ENCODE results near the gene NFS1.

NFS1 gene

DNA sequence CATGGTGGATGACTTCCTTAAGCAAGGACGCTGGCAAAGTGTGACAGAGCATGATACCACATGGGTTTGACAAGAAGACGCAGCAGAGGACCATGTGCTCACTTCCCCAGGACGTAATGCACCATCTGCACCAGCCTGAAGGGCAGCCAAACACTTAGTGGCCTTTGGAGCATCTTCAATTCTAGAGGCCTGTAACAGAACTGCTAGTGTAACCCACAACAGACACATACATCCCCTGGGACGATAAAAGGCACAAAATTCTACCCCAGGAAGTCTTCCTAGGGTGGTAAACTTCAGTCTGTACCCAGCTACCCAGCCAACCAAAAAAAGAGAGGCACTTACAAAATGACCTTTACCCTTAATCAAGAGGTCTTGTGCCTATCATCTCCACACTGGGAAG is 25.3 kb downstream of the NFS1 start:
- DNase-seq: no peak

DNA sequence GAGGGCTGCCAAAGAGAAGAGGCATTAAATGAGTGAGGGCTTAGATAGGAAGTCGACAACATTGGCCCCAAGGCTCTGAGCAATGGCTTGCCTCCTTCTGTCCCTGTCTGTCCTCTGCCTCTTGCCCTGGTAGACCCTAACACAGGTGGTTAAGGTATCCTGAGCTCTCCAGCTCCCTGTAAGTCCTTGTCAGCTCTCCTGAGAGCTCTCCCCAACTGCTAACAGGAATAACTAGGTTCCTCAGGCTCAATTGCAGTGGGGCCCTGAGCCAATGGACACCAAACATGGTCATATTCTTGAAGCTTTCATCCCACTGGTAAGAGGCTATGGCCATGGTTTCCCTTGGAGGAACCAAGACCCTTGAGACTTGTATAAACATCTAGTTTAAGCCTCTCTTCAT is 29.5 kb downstream of the NFS1 start:
- Histone ChIP-seq H3K79me2 (ENCODE audit: low read length) (peaks cover 1% of the 10 kb centered on the region), H3K36me3 (replicated peaks; ENCODE audit: insufficient read depth, low read length) (no peaks in the 10 kb centered on the region; the same call in 1 of the 2 replicates), H3K4me2 (ENCODE audit: low read depth, low read length) (no peak overlapping the region), H3F3A (ENCODE audit: insufficient read depth, low read length) (no peaks in the 10 kb centered on the region), H3K27me3 (replicated peaks; ENCODE audit: insufficient read depth, low read length) (no peaks in the 10 kb centered on the region), H3K9me3 (replicated peaks; ENCODE audit: insufficient read depth, low read length) (no peaks in the 10 kb centered on the region), H2AFZ (ENCODE audit: low read length) (no peak overlapping the region), H3K9ac (ENCODE audit: low read length) (no peak overlapping the region), H3K9me2 (replicated peaks; ENCODE audit: insufficient read depth, low read length) (no peaks in the 10 kb centered on the region), H3K4me1 (ENCODE audit: low read length) (no peaks in the 10 kb centered on the region), H3K4me3 (ENCODE audit: low read length) (no peak overlapping the region), H4K20me1 (ENCODE audit: insufficient read depth, low read length) (no peaks in the 10 kb centered on the region), H3K27ac (ENCODE audit: low read length) (no peak overlapping the region)
- no peak for DNase-seq
- TF ChIP-seq EZH2phosphoT487 (IDR thresholded peaks at IDR 0.05; ENCODE audit: low read length): no peak
- TF ChIP-seq, protein P1, sequence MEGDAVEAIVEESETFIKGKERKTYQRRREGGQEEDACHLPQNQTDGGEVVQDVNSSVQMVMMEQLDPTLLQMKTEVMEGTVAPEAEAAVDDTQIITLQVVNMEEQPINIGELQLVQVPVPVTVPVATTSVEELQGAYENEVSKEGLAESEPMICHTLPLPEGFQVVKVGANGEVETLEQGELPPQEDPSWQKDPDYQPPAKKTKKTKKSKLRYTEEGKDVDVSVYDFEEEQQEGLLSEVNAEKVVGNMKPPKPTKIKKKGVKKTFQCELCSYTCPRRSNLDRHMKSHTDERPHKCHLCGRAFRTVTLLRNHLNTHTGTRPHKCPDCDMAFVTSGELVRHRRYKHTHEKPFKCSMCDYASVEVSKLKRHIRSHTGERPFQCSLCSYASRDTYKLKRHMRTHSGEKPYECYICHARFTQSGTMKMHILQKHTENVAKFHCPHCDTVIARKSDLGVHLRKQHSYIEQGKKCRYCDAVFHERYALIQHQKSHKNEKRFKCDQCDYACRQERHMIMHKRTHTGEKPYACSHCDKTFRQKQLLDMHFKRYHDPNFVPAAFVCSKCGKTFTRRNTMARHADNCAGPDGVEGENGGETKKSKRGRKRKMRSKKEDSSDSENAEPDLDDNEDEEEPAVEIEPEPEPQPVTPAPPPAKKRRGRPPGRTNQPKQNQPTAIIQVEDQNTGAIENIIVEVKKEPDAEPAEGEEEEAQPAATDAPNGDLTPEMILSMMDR (IDR thresholded peaks at IDR 0.05; ENCODE audit: low read length): no peak
- TF ChIP-seq EZH2 (optimal IDR thresholded peaks at IDR 0.05; ENCODE audit: low read depth, low read length): no peak

More for the DNA sequence above, 25.3 kb downstream of the NFS1 start:
- Histone ChIP-seq H3K9me3 (replicated peaks; ENCODE audit: insufficient read depth, low read length) (no peaks in the 10 kb centered on the region), H3K27ac (ENCODE audit: low read length) (no peak overlapping the region), H2AFZ (ENCODE audit: low read length) (no peak overlapping the region), H3K36me3 (replicated peaks; ENCODE audit: insufficient read depth, low read length) (no peaks in the 10 kb centered on the region; the same call in 1 of the 2 replicates), H3K79me2 (ENCODE audit: low read length) (no peaks in the 10 kb centered on the region), H3K9ac (ENCODE audit: low read length) (no peak overlapping the region), H3K4me3 (ENCODE audit: low read length) (no peak overlapping the region), H3K4me2 (ENCODE audit: low read depth, low read length) (no peak overlapping the region), H3K9me2 (replicated peaks; ENCODE audit: insufficient read depth, low read length) (no peaks in the 10 kb centered on the region), H3K4me1 (ENCODE audit: low read length) (no peaks in the 10 kb centered on the region), H3F3A (ENCODE audit: insufficient read depth, low read length) (no peaks in the 10 kb centered on the region), H3K27me3 (replicated peaks; ENCODE audit: insufficient read depth, low read length) (no peaks in the 10 kb centered on the region), H4K20me1 (ENCODE audit: insufficient read depth, low read length) (no peaks in the 10 kb centered on the region)
- TF ChIP-seq EZH2phosphoT487 (IDR thresholded peaks at IDR 0.05; ENCODE audit: low read length) (no peak), EZH2 (optimal IDR thresholded peaks at IDR 0.05; ENCODE audit: low read depth, low read length) (no peak)
- TF ChIP-seq, protein P1 (IDR thresholded peaks at IDR 0.05; ENCODE audit: low read length): no peak

DNA sequence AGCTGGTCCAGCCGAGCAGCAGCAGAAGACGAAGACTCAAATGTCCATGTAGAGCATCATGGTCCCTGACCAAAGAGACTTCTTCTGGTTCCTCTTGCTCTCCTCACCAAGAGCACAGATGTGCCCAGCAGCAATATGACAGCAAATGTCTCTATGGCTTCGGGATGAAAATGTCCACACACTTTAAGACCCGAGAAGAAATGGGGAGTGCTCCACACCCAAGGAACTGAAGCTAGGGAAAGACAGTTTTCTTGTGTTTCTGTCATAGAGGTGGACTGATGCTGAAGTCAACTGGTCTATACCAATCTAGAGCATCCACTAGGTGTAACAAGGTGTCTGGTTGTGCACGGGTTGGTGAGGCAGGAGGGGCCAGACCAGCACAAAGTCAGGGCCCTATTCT is 29.9 kb downstream of the NFS1 start:
- Histone ChIP-seq H4K20me1 (ENCODE audit: insufficient read depth, low read length) (no peaks in the 10 kb centered on the region), H3K27ac (ENCODE audit: low read length) (no peak overlapping the region), H3K4me2 (ENCODE audit: low read depth, low read length) (no peak overlapping the region), H3K79me2 (ENCODE audit: low read length) (peaks cover 6% of the 10 kb centered on the region), H3K9ac (ENCODE audit: low read length) (no peak overlapping the region), H3K27me3 (replicated peaks; ENCODE audit: insufficient read depth, low read length) (no peaks in the 10 kb centered on the region), H3F3A (ENCODE audit: insufficient read depth, low read length) (peaks cover 3% of the 10 kb centered on the region; the same call in 1 of the 2 replicates), H3K9me2 (replicated peaks; ENCODE audit: insufficient read depth, low read length) (no peaks in the 10 kb centered on the region), H3K4me3 (ENCODE audit: low read length) (no peak overlapping the region), H2AFZ (ENCODE audit: low read length) (no peak overlapping the region), H3K4me1 (ENCODE audit: low read length) (no peaks in the 10 kb centered on the region), H3K36me3 (replicated peaks; ENCODE audit: insufficient read depth, low read length) (no peaks in the 10 kb centered on the region; the same call in 1 of the 2 replicates), H3K9me3 (replicated peaks; ENCODE audit: insufficient read depth, low read length) (no peaks in the 10 kb centered on the region)
- no peak for DNase-seq
- TF ChIP-seq EZH2phosphoT487 (IDR thresholded peaks at IDR 0.05; ENCODE audit: low read length): no peak
- TF ChIP-seq, protein P1 (IDR thresholded peaks at IDR 0.05; ENCODE audit: low read length): no peak
- TF ChIP-seq EZH2 (optimal IDR thresholded peaks at IDR 0.05; ENCODE audit: low read depth, low read length): no peak
